Chondrocyte (in vitro differentiated cells): ENCODE results near the gene HADH. TPM values are rescaled to one million over a fixed set of nuclear protein-coding genes. Genes with fewer than 3 reads are reported as not detected.

Source experiments
- DNase-seq: peaks from one replicate; pipeline ENCODE4 v3.0.0; 2021; ENCODE audit warnings: mixed read lengths, low spot score
- H3K27ac Mint-ChIP-seq: one replicate; pipeline ENCODE4 v1.8.0; 2021; ENCODE audit warnings: mild to moderate bottlenecking, moderate library complexity, mixed read lengths; ENCODE audit not compliant: unreplicated experiment
- H3K27me3 Mint-ChIP-seq: 2 replicates; pipeline ENCODE4 v1.8.0; 2021; ENCODE audit warnings: low read depth, mixed read lengths
- H3K36me3 Mint-ChIP-seq: 2 replicates; pipeline ENCODE4 v1.8.0; 2021; ENCODE audit warnings: low read depth, mixed read lengths
- H3K4me1 Mint-ChIP-seq: 2 replicates; pipeline ENCODE4 v1.8.0; 2021; ENCODE audit warnings: low read depth, mild to moderate bottlenecking, mixed read lengths
- H3K4me3 Mint-ChIP-seq: one replicate; pipeline ENCODE4 v1.8.0; 2021; ENCODE audit warnings: mild to moderate bottlenecking, moderate library complexity, mixed read lengths; ENCODE audit not compliant: unreplicated experiment
- H3K9me3 Mint-ChIP-seq: 2 replicates; pipeline ENCODE4 v1.8.0; 2021; ENCODE audit warnings: low read depth, mixed read lengths
- CTCF ChIP-seq: fragments of 200-600 bp; sonication (generic); IDR thresholded peaks from 2 replicates; pipeline ENCODE4 v1.5.0; 2021; ENCODE audit warnings: antibody characterized with exemption, mild to moderate bottlenecking, moderate library complexity
- total RNA-seq: library from RNA; stranded (reverse); gene quantifications from 3 replicates; pipeline ENCODE4 v1.2.1, GENCODE V29; 2021

The HADH gene
- total RNA-seq, 1 donor from 2014 or later: 21.6 TPM

DNA sequence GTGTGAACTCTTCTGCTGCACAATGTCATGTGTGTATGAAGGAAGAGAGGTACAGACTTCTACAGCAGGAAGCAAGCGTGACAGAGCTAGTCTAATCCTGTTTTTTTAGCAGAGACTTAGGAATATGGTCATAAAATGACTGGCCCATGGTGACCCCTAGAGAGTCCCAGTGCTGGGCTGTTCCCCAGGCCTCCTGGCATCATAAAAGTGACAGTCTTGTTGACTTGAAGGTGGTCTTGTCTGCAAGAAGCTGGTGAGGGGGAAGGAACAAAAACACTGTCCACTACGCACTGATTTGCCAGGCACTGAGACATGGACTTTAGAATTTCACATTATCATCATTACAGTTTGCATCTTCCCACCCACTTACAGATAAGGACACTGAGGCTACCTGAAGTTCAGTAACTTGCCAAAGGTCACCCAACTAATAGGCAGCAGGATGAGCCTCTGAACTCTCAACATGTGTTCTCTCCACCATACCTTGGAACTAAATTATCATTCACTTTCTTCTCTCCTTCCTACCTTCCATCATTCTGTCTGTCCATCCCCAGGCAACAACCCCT, 63.0 kb downstream of the HADH start:
- Mint-ChIP-seq H3K27me3 (no peaks in the 10 kb centered on the region), H3K36me3 (no peaks in the 10 kb centered on the region), H3K9me3 (no peaks in the 10 kb centered on the region), H3K4me1 (no peaks in the 10 kb centered on the region), H3K27ac (no peak overlapping the region), H3K4me3 (no peak overlapping the region)
- no peak for TF ChIP-seq CTCF
- no peak for DNase-seq

GRCh38 chr4:108053251-108053711, 63.6 kb downstream of the HADH start:
- no peak for DNase-seq
- no peaks in the 10 kb centered on the region for H3K27me3 Mint-ChIP-seq
- H3K4me3 Mint-ChIP-seq: no peak overlapping the region
- H3K9me3 Mint-ChIP-seq: no peaks in the 10 kb centered on the region
- H3K4me1 Mint-ChIP-seq: no peaks in the 10 kb centered on the region
- no peak for TF ChIP-seq CTCF
- no peak overlapping the region for H3K27ac Mint-ChIP-seq
- no peaks in the 10 kb centered on the region for H3K36me3 Mint-ChIP-seq

DNA sequence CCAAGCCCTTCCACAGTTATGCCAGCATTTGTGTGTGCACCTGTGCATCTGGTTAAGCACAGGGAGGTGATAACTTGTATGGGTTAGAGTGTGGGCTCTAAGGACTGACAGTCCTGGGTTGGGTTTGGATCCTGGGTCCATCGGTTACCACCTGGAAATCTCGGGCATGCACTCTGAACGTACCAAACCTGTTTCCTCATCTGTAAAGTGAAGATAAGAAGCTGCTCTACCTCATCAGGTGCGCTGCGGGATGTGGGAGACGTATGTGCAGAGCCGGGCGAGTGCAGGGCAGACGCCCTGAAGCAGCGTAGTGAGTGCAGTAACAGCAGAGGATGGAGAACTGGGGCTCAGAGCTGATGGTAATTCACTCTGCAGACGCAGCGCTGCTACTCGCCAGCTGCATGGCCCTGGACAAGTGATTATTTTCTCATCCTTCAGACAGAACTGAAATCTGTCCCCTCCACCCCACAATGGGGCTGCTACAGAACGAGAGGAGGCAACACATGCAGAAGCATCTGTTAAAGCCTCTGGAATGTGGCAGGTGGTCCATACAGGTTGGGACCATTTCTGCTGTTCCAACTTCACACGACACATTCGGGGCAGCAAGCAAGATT, 64.4 kb downstream of the HADH start:
- H3K27me3 Mint-ChIP-seq: no peaks in the 10 kb centered on the region
- no peak overlapping the region for H3K27ac Mint-ChIP-seq

DNA sequence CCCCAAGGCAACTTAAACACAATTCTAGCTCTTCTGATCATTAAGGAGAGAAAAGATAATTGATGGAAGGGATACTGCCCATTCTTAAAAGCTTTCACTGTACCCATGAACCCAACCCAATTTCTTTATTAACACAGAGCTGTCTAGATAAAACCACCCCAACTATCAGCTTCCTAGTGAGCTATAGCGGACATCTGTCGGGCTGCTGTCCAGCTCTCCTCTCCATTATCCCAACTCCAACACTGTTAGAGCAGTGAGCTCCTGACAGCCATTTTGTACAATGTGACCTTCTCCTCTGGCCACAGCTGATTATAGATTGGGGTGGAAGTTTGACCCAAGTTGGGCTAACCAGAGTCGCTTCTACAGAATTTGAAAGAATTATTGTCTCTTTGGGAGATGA, 66.1 kb downstream of the HADH start:
- Mint-ChIP-seq H3K4me1 (peaks cover 8% of the 10 kb centered on the region), H3K27ac (no peak overlapping the region)

More for the DNA sequence above, 64.4 kb downstream of the HADH start:
- Mint-ChIP-seq H3K9me3 (no peaks in the 10 kb centered on the region), H3K36me3 (no peaks in the 10 kb centered on the region), H3K4me1 (peaks cover 5% of the 10 kb centered on the region), H3K4me3 (no peak overlapping the region)
- TF ChIP-seq CTCF: no peak
- no peak for DNase-seq

GRCh38 chr4:108056418-108056817, 66.7 kb downstream of the HADH start:
- no peak for TF ChIP-seq CTCF
- Mint-ChIP-seq H3K27me3 (no peaks in the 10 kb centered on the region), H3K27ac (no peak overlapping the region)

More for the DNA sequence above, 66.1 kb downstream of the HADH start:
- Mint-ChIP-seq H3K4me3 (no peak overlapping the region), H3K36me3 (no peaks in the 10 kb centered on the region), H3K27me3 (no peaks in the 10 kb centered on the region), H3K9me3 (no peaks in the 10 kb centered on the region)
- TF ChIP-seq CTCF: no peak
- DNase-seq: no peak

More at GRCh38 chr4:108056418-108056817, 66.7 kb downstream of the HADH start:
- Mint-ChIP-seq H3K4me1 (peaks cover 11% of the 10 kb centered on the region), H3K4me3 (no peak overlapping the region), H3K9me3 (no peaks in the 10 kb centered on the region), H3K36me3 (no peaks in the 10 kb centered on the region)
- no peak for DNase-seq
